ENCODE measurements around the gene MXI1.

MXI1 gene

DNA sequence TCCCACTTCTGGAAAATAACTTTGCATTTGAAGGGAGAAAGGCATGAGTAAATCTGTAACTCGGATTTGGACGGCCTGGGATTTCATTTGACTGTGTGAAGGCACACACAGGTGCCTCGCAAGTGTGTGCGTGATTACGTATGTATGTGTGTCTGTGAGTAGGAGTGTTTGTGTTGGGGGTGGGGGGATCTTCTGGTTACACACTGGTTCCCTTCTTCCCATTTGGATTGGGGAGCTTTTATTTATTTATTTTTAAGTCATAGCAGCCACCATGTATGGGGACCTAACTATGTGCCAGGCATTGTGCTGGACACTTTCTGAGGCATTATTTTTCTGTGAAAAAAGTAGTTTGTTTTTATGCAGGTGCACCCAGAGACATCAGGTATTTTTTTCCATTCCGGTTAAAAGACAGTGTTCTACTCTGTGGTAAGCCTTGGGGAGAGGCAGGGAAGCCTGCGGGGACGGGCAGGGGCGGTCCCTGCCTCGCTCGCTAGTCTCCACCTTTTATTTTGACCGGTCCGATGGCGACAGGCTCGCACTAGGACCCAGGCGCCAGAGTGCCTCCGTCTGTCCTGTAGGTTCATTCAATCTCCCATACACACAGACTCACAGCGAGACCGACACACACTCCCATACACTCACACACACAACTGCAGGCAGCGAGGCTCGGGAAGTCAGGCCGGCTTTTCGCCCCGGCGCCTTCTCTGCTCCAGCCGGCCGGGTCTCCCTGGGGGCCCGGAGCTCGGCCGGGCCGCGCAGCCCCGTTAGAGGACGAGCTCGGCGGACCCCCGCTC lies at the start of gene MXI1:
Gene MXI1, plus strand, starts transcription at position 595 of the 794 bp plus-strand sequence. CDS start 204 bp downstream, outside the sequence.
- peak; percentile 27 for DNase-seq

GRCh38 chr10:110158051-110159005 lies 49.1 kb upstream of the MXI1 start:
- DNase-seq: no peak

GRCh38 chr10:110160081-110160480 lies 47.3 kb upstream of the MXI1 start:
- DNase-seq: no peak

- DNase-seq: no peak
These were observed 46.9 kb upstream of the MXI1 start for GRCh38 chr10:110160522-110160921.

GRCh38 chr10:110162741-110163145 lies 44.7 kb upstream of the MXI1 start:
- no peak for DNase-seq

DNA sequence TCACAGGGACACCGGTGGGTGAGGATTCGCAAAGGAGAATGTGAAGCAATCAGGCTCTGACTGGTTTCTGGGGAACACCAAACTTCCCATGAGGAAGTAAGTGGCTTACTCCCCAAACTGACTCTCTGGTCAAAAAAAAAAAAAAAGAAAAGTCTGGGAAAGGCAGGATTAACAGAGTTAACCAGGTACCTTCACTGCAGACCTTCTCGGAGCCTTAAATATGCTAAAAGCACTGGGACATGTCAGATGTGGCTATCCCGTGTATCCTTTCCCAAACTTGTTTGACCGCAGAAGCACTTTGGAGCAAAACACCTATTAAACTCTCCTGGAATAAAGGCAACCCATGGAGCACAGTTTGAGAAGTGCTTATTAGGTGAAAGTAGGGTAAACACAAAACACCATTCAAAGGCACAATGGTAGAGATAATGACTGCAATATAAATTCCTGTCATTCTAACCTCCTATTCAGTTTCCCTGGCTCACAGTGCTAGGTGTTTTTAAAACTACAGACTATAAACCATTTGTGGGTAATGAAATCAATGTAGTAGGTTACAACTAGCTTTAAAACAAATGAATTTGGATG lies 44.1 kb upstream of the MXI1 start:
- DNase-seq: no peak

DNA sequence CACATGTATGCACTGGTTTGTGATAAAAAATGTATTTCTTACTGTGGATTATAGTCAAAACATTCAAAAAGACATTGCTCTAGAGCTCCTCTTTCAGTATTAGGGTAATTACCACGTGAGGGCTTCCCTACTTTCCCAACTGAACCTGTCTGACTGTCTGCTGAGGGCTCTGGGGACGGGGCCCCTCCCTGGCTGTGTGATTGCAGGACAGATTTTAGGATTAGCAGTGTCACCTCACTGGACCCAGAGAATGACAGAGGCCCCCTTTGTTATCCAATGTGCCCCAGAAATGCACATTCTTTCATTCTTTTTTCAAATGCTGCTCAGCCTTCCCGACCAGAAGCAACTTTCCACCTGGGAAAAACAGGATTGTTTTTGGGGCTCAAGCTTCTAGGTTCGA lies 43.6 kb upstream of the MXI1 start:
- DNase-seq: no peak

DNA sequence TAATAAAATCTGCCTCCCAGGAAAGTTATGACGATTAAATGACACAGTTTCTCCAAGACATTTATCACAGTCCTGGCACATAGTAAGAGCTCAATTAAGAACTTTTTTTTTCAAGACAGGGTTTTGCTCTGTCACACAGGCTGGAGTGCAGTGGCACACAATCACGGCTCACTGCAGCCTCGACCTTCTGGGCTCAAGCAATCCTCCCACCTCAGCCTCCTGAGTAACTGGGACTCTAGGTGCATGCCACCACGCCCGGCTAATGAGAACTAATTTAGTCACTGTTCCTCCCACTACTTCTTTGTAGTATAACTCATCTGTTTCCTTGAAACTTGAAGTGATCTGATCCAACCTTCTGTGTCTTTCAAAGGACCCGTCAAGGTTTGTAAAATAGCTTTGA lies 42.2 kb upstream of the MXI1 start:
- DNase-seq: no peak

- DNase-seq: no peak
These were observed 40.3 kb upstream of the MXI1 start for GRCh38 chr10:110167149-110167548.

DNA sequence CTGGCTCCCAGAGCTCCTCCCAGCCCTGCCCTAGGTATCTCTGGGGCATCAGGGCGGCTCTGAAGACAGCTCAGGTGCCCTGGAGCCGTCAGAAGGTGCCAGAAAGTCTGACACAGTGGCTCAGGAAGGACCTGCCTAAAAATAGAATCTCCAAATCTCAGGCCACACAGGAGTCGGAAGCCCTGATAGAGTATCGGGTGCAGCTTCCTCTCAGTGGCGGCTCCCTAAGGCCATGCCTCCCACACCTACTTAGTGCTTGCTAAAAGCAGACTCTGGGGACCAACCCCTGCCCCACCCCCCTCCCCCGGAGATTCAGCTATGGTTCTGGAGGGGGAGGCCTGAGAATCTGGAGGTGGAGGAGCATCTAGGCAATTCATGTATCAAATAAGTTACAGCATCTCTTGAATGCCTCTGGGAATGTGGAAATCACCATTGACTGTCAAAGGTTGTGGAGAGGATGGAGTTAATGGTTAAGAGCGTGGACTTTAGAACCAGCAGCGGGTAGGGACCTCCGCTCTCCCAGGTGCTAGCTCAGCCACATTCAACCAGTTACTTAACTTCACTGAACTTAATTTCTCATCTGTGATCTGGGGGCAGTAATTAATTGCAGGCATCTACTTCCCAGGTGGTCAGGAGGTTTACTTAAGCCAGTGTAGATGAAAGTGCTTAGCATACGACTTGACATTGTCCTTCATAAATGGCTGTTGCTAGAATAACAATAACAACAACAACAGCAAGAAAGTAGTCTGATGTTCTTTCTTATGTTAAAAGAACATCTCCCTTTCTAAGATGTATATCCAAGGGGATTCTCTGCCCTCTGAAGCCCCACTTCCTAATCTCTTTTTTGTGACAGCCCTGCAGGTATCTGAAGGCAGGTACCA lies 38.6 kb upstream of the MXI1 start:
- DNase-seq: no peak

- no peak for DNase-seq
These were observed 37.8 kb upstream of the MXI1 start for GRCh38 chr10:110169586-110169985.

- DNase-seq: no peak
These were observed 37.0 kb upstream of the MXI1 start for GRCh38 chr10:110170142-110170971.

DNA sequence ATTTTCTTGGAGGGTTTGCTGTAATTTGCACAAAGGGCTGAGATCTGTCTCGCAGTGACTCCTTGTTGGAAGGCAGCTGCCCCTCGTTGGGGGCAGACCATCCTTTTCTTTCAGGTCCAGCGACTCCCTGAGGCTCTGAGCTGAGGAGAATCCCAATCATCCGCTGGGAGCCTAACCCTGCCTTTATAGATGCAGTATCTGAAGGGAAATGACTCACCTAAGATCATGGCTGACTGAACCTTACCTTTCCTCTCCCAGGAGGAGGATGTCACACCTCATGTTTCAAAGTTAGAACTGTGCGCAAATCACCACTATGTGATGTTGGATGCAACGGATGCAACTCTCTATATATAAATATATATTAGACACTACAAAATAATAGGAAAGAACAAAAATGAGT lies 36.4 kb upstream of the MXI1 start:
- DNase-seq: no peak

DNA sequence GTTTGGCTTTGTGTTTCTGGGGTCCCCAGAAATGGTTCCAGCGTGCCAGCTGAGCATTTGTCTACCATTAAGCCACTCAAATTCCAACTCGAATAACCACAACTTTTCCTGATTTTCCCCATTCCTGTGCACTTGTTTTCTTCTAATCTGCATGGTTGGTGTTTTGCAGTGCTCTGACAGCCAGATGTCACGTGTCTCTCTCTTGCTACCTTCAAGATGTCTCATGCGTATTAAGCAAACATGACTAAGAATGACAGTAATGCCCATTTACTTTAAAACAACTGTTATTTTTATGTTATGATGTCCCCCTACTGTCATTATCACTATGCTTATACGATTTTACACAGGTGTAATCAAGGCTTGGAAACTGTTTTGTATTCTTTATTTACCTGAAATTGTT lies 35.2 kb upstream of the MXI1 start:
- DNase-seq: no peak

- DNase-seq: no peak
These were observed 33.2 kb upstream of the MXI1 start for GRCh38 chr10:110174201-110174600.

DNA sequence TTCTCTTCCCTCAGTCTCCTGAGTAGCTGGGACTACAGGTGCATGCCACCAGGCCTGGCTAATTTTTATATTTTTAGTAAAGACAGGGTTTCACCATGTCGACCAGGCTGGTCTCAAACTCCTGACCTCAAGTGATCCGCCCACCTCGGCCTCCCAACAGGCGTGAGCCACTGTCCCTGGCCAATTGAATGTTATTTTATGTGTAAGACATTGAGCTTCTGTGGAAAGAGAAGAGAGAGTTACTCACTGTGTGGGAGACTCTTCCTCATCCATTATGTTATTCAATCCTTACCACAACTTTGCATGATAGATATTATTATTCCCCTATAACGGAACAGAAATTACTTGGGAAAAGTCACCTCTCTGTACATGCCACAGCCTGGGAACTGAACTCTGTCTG lies 32.6 kb upstream of the MXI1 start:
- DNase-seq: no peak

GRCh38 chr10:110175406-110175805 lies 32.0 kb upstream of the MXI1 start:
- no peak for DNase-seq

DNA sequence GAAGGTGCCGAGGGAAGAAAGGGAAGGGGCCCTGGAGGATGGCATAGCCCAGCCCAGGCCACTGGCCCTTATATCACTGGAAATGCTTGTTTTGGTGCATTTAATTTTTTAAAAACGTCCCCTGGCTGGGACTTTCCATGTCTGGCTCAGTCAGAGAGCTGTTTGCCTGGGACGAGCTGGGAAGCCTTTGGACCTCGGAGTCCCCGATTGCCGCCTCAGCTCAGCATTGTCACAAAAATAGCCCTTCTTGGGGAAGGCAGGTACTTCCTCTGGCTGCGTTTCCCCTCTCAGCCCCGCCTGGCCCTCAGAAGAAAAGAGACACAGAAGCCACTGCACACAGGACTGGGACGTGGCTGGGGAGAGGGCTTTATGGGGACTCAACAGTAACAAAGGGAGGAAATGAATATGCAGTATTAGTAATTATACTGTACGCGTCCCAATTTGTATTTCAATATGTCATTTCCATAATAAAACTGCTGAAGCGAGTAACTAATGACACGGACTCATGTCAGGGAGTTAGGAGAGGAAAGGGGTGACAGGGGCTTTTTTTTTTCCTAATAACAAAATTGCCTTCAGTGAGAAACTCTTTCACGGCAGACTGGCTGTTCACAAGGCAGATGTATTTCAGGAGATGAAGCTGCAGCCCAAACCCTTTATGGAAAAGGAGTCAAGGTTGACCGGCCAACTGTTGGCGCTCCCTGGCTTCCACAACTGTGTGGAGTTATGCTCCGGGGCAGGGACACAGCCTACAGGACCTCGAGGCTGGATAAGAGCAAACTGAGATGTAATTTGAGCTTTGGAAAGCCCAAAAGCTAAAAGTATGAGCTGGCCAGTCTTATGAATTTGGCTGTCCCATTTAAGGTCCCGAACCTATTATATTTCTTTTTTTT lies 31.0 kb upstream of the MXI1 start:
- DNase-seq: no peak

- no peak for DNase-seq
These were observed 28.2 kb upstream of the MXI1 start for GRCh38 chr10:110179220-110179619.

DNA sequence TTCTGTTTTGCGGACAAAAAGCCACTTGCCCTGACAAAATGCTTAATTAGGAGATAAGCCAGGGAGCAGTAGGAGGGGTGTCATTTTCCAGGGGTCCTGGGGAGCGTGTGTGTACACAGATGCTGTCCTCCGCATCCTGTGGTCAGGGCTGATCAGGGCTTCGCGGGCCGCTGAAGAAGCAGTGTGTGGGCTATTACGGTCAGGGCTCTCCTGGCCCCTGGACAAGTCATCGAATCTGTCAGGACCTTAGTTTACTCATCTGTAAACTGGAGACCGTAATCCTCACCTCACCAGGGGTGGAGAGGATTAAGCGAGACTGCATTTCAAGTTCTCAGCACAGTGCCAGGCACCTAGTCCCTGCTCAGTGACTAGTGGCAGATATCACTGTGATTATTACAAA lies 26.0 kb upstream of the MXI1 start:
- DNase-seq: no peak

DNA sequence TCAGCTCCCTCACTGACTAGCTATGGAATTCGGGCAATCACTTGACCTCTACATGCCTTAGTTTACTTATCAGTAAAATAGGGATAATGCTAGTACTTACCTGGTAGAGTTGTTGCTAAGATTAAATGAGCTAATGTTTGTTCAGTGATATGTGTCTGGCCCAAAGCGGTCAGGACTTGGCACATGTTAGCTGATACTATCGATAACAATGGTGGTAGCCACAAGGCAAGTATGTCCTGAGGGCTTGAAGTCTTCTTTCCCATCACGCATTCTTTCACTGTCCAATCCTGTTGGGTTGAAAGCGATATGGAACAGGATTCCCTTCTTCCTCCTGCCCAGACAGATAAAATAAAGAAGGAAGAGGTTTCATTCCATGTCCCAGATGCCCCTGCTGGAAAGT lies 25.5 kb upstream of the MXI1 start:
- DNase-seq: no peak

Data from activated CD8-positive, alpha-beta memory T cell treated with anti-CD3 and anti-CD28 coated beads, Interleukin-2, amount 50 U/mL, for 4 hours (primary cell).